Thyroid gland (tissue), 4 donors: ENCODE measurements around the gene ABHD8. TPM values are rescaled to one million over a fixed set of nuclear protein-coding genes. Genes with fewer than 3 reads are reported as not detected.

Source experiments
- DNase-seq, 2 donors: peaks; one replicate each; pipeline ENCODE4 v3.0.0-alpha.2; 2019
- H3K27ac ChIP-seq, 3 donors: fragments of 200-600 bp; sonication (generic); 1 replicate in 2 of 3; 2 replicates in 1 of 3; pipeline ENCODE4 v1.5.1; 2016 to 2019; ENCODE audit warnings: mild to moderate bottlenecking in 1 of 3, moderate library complexity in 1 of 3
- H3K27me3 ChIP-seq: fragments of 200-600 bp; sonication (generic); one replicate; pipeline ENCODE4 v1.5.1; 2019
- H3K36me3 ChIP-seq, 2 donors: fragments of 200-600 bp; sonication (generic); one replicate each; pipeline ENCODE4 v1.5.1; 2016 to 2019
- H3K4me1 ChIP-seq, 2 donors: fragments of 200-600 bp; sonication (generic); one replicate each; pipeline ENCODE4 v1.5.1; 2017 to 2019
- H3K4me3 ChIP-seq, 3 donors: fragments of 200-600 bp; sonication (generic); replicated peaks in 1 of 3; 1 replicate in 2 of 3; 2 replicates in 1 of 3; pipeline ENCODE4 v1.5.1; 2016; ENCODE audit warnings: mild to moderate bottlenecking in 1 of 3
- H3K9me3 ChIP-seq: fragments of 200-600 bp; sonication (generic); one replicate; pipeline ENCODE4 v1.5.1; 2017
- POLR2A ChIP-seq, 2 donors: fragments of 450-650 bp; IDR thresholded peaks; one replicate each; pipeline ENCODE4 v1.6.1; 2017; ENCODE audit warnings: antibody characterized with exemption in 2 of 2, mild to moderate bottlenecking in 2 of 2, moderate library complexity in 1 of 2
- WGBS, 2 donors: methylation state at CpG; one replicate each; pipeline ENCODE4 v1.1.5; 2017; 5-methylcytosine and 5-hydroxymethylcytosine counted together
- intact Hi-C: fragments of 100-400 bp; cut with DNase I; formaldehyde crosslinking; loops from one replicate; pipeline ENCODE4 v1.15.1; 2023
- total RNA-seq, 4 donors: library from RNA; depleted of rRNA; stranded (reverse); fragments of >200 nt; gene quantifications; one replicate each; pipeline ENCODE4 v1.2.3, GENCODE V29; 2016
- TF ChIP-seq, protein P1 (sequence below), 6 experiments: fragments of 200-600 bp in 3 of 6; fragments of 450-650 bp in 3 of 6; sonication (generic) in 3 of 6; IDR thresholded peaks; one replicate each; pipeline ENCODE4 v1.5.1; 2016 to 2019; ENCODE audit warnings: antibody characterized with exemption in 6 of 6, mild to moderate bottlenecking in 2 of 6, inconsistent platforms in 1 of 6, moderate library complexity in 1 of 6

The ABHD8 gene
- total RNA-seq, 4 donors from 2014 or later: 14.4 to 31.2 (median 23.3) TPM

DNA sequence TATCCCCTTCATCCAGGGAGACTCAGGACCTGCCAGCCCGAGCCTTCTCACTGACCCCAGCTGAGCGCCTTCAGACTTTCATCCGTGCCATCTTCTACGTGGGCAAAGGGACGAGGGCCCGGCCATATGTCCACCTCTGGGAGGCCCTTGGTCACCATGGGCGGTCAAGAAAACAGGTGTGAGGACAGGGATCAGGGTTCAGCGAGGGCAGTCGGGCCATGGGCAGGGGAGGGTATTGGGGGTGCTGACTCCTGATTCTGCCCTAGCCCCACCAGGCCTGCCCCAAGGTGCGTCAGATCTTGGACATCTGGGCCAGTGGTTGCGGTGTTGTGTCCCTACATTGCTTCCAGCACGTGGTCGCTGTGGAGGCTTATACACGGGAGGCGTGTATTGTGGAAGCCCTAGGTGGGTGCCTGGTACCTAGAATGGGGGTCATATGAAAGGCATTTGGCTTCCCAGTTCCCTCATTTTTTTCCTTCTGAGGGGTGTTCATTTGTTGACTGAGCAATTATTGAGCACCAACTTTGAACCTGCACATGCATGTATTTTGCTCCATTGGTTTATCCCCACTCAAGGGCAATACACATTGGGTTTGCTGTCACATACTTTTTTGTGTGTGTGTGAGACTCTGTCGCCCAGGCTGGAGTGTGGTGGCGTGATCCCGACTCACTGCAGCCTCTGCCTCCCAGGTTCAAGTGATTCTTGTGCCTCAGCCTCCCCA, 17.6 kb downstream of the ABHD8 start:
- TF ChIP-seq, protein P1, sequence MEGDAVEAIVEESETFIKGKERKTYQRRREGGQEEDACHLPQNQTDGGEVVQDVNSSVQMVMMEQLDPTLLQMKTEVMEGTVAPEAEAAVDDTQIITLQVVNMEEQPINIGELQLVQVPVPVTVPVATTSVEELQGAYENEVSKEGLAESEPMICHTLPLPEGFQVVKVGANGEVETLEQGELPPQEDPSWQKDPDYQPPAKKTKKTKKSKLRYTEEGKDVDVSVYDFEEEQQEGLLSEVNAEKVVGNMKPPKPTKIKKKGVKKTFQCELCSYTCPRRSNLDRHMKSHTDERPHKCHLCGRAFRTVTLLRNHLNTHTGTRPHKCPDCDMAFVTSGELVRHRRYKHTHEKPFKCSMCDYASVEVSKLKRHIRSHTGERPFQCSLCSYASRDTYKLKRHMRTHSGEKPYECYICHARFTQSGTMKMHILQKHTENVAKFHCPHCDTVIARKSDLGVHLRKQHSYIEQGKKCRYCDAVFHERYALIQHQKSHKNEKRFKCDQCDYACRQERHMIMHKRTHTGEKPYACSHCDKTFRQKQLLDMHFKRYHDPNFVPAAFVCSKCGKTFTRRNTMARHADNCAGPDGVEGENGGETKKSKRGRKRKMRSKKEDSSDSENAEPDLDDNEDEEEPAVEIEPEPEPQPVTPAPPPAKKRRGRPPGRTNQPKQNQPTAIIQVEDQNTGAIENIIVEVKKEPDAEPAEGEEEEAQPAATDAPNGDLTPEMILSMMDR (IDR thresholded peaks at IDR 0.05): no peak
- no peak for TF ChIP-seq POLR2A (IDR thresholded peaks at IDR 0.05)
- Histone ChIP-seq H3K27ac (no peak overlapping the region), H3K36me3 (no peaks in the 10 kb centered on the region), H3K9me3 (no peaks in the 10 kb centered on the region), H3K4me1 (peaks cover 12 to 13% of the 10 kb centered on the region in 2 donors), H3K27me3 (peaks cover 9% of the 10 kb centered on the region), H3K4me3 (no peak overlapping the region)
- no peak for DNase-seq
- intact Hi-C loops: no loop called here
- WGBS, 2 donors: 90 to 92% methylated on average over 15 to 18 of the region's 18 CpGs

DNA sequence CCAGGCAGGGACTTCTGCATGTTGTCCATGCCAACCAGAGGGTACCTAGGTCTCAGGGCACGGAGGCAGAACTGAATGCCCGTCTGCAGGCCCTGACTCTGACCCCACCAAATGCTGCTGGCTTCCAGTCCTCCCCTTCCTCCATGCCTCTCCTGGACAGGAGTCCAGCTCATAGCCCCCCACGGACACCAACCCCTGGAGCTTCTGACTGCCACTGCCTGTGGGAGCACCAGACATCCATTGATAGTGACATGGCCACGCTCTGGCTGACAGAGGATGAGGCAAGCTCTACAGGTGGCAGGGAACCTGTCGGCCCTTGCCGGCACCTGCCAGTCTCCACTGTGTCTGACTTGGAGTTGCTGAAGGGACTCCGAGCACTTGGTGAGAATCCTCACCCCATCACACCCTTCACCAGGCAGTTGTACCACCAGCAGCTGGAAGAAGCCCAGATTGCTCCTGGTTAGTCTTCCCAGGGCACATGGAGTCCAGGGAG, 19.7 kb downstream of the ABHD8 start:
- Histone ChIP-seq H3K27me3 (peaks cover 9% of the 10 kb centered on the region), H3K36me3 (peaks cover 0 to 2% of the 10 kb centered on the region in 2 donors), H3K27ac (no peak overlapping the region), H3K4me3 (no peak overlapping the region), H3K9me3 (no peaks in the 10 kb centered on the region), H3K4me1 (peaks cover 12 to 13% of the 10 kb centered on the region in 2 donors)
- TF ChIP-seq, protein P1 (IDR thresholded peaks at IDR 0.05): no peak
- intact Hi-C loops: loop anchor here (5.0 kb wide), 2 partner anchors 81 to 216 kb away; no protein-coding TSS in a partner anchor
- no peak for DNase-seq
- WGBS, 2 donors: 93 to 98% methylated on average over 7 of the region's 7 CpGs

DNA sequence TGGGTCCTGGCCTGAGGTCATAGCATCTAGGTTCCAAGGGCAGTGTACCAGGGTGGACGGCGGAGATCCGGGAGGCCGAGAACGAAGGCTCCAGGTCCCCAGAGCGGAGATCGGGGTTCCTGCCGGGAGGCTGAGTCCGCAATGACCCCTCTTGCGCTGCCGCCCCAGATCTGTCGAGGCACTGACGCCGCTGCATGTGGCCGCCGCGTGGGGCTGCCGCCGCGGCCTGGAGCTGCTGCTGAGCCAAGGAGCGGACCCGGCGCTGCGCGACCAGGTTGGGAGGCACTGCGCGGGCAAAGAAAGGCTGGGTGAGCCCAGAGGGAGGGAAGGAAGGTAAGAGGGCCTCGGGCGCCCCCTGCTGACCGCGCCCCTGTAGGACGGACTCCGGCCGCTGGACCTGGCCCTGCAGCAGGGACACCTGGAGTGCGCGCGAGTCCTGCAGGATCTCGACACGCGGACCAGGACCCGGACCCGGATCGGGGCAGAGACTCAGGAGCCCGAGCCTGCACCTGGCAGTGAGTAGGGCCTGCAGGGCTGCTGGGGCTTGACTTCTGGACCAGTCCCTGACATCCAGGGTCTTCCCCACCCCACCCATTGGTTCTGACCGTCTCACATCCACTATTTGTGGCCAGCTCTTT, 20.6 kb downstream of the ABHD8 start:
- Histone ChIP-seq H3K36me3 (peaks cover 0 to 2% of the 10 kb centered on the region in 2 donors), H3K9me3 (no peaks in the 10 kb centered on the region), H3K27me3 (peaks cover 9% of the 10 kb centered on the region), H3K4me3 (no peak overlapping the region), H3K27ac (no peak overlapping the region), H3K4me1 (peaks cover 12 to 13% of the 10 kb centered on the region in 2 donors)
- peak; percentile 83 to 84 for DNase-seq
- 3 to 7% methylated on average over 17 to 30 of the region's 45 CpGs for whole genome bisulfite sequencing, 2 donors
- intact Hi-C loops: loop anchor here (5.0 kb wide), 2 partner anchors 80 to 215 kb away; no protein-coding TSS in a partner anchor
- TF ChIP-seq, protein P1 (IDR thresholded peaks at IDR 0.05): peak; percentile 71 to 90 (median 88)
- no peak for TF ChIP-seq POLR2A (IDR thresholded peaks at IDR 0.05)

DNA sequence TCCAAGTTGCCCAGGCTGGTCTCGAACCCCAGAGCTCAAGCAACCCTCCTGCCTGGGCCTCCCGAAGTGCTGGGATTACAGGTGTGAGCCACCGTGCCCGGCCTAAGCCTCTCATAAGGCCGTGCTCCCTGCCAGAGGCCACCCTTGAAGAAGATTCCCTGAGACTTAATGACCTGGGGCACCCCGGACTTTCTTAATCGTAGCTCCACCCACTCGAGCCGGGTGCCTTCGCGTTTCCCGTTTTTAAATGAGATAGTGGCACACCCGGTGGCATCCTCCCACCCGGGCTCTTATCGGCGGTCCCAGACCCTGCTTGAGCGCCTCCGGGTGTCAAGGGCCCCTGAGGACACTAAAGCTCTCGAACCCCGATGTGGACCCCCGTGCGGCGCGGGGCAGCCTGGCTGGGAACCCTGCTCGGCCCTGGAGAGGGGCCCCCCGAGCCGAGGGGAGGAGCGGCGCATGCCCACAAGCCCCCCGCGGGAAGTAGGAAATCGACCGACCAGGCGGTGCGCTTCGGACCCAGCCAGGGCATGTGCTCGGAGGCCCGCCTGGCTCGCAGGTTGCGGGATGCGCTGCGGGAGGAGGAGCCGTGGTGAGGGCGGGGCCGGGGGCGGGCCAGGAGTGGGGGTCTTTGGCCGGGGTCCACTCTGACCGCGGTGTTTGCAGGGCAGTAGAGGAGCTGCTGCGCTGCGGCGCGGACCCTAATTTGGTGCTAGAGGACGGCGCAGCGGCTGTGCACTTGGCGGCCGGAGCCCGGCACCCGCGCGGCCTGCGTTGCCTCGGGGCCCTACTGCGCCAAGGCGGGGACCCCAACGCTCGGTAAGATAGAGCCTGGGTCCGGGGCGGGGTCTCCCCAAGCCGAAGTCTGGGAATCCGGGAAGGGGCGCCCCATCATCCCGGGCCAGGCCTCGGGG, 21.6 kb downstream of the ABHD8 start, which contains the start of gene ANKLE1:
ANKLE1 (plus strand) TSS at position 511 of the 914 bp plus-strand sequence; CDS start at position 531, 20 bp downstream.
- no peak within 1 kb of the TSS for H3K27ac ChIP-seq
- H3K36me3 ChIP-seq: peaks cover 0 to 11% of the 10 kb centered on the region in 2 donors
- peaks cover 12 to 13% of the 10 kb centered on the region in 2 donors for H3K4me1 ChIP-seq
- no peaks in the 10 kb centered on the region for H3K9me3 ChIP-seq
- 18 to 27% methylated on average over 18 of the region's 75 CpGs for WGBS, 2 donors
- TF ChIP-seq POLR2A (IDR thresholded peaks at IDR 0.05): no peak
- TF ChIP-seq, protein P1 (IDR thresholded peaks at IDR 0.05): no peak
- H3K27me3 ChIP-seq: peaks cover 9% of the 10 kb centered on the region
- H3K4me3 ChIP-seq: no peak within 1 kb of the TSS
- DNase-seq: no peak
- intact Hi-C loops: loop anchor here (5.0 kb wide), 2 partner anchors 79 to 214 kb away; no protein-coding TSS in a partner anchor
